ENCODE measurements around the gene ARID1B. TPM values are rescaled to one million over a fixed set of nuclear protein-coding genes. Genes with fewer than 3 reads are reported as not detected.
A peak's percentile ranks its signal among the peaks of the same experiment; 100 is the strongest.

ARID1B gene
- total RNA-seq, 1 donor from 2014 or later: 67.5 TPM

DNA sequence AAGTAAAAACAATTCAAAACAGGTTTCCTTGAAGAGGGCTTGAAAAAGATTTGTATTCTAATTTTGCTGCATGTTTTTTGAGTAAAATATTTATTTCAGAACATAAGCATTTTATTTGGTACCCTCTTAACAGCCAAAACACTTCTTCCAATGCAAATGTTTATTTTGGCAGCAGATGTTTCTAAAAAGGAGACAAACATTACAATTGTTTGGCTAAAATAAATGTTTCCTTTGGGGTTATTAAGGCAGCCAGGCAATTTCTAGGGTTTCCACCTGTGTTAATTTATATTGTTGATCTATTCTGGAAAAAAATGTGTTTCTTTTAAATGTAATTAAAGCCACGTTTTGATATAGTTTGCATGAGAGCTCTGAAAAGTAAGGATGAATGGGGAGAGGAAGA lies 56.6 kb downstream of the ARID1B start:
- H3K4me3 Mint-ChIP-seq: no peak overlapping the region
- no peak for DNase-seq
- H3K9me3 Mint-ChIP-seq: no peaks in the 10 kb centered on the region
- no peaks in the 10 kb centered on the region for H3K27me3 Mint-ChIP-seq
- H3K36me3 Mint-ChIP-seq (ENCODE audit: low read depth): peaks cover 20% of the 10 kb centered on the region
- intact Hi-C loops (cut with micrococcal nuclease): no loop called here
- H3K4me1 Mint-ChIP-seq: peaks cover 9% of the 10 kb centered on the region
- no peak overlapping the region for H3K27ac Mint-ChIP-seq

DNA sequence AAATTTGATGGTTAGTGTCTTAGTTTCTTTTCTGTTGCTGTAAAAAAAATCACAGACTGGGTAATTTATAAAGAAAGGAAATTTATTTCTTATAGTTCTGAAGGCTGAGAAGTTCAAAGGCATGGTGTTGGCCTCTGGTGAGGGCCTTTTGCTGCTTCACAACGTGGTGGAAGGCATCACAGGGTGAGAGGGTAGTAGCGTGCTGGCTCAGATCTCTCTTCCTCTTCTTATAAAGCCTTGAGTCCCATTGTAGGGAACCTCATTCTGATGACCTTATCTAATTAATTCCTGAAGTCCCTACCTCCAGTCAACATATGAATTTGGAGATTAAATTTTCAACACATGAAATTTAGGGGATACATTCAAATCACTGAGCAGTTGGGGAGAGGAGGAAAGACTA lies 62.0 kb downstream of the ARID1B start:
- no peak overlapping the region for H3K27ac Mint-ChIP-seq
- peaks cover 17% of the 10 kb centered on the region for H3K4me1 Mint-ChIP-seq
- no peaks in the 10 kb centered on the region for H3K9me3 Mint-ChIP-seq
- intact Hi-C loops (cut with micrococcal nuclease): no loop called here
- H3K36me3 Mint-ChIP-seq (ENCODE audit: low read depth): peaks cover 6% of the 10 kb centered on the region
- no peak overlapping the region for H3K4me3 Mint-ChIP-seq
- no peaks in the 10 kb centered on the region for H3K27me3 Mint-ChIP-seq
- no peak for DNase-seq

DNA sequence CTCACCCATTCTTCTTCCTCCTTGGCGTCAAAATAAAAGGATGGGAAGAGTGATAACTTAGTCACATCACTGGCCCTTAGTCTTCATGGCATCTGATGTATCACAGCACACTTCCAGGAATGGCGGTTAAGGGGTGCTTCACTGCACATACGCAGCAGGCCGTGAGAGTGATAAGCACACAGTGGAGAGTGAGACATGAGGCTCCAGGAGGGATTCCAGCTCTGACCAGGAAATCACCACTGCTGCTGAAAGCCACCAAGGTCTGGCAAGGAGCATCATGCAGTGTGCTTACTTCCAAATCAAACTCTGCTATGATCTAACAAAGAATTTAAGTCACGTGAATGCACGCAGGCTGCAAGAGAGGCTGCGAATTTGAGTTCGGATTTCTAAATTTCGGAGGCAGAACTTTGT lies 62.4 kb downstream of the ARID1B start:
- DNase-seq: no peak
- Mint-ChIP-seq H3K4me3 (no peak overlapping the region), H3K27ac (no peak overlapping the region), H3K27me3 (no peaks in the 10 kb centered on the region), H3K4me1 (peaks cover 17% of the 10 kb centered on the region), H3K36me3 (ENCODE audit: low read depth) (peaks cover 6% of the 10 kb centered on the region), H3K9me3 (no peaks in the 10 kb centered on the region)
- intact Hi-C loops (cut with micrococcal nuclease): no loop called here

- Mint-ChIP-seq H3K4me1 (peaks cover 19% of the 10 kb centered on the region), H3K27ac (no peak overlapping the region), H3K4me3 (no peak overlapping the region), H3K36me3 (ENCODE audit: low read depth) (peaks cover 6% of the 10 kb centered on the region), H3K27me3 (no peaks in the 10 kb centered on the region), H3K9me3 (no peaks in the 10 kb centered on the region)
- no peak for DNase-seq
- intact Hi-C loops (cut with micrococcal nuclease): no loop called here
Observed at GRCh38 chr6:156840136-156840535, 63.0 kb downstream of the ARID1B start.

- Mint-ChIP-seq H3K4me3 (no peak overlapping the region), H3K36me3 (ENCODE audit: low read depth) (peaks cover 6% of the 10 kb centered on the region), H3K9me3 (no peaks in the 10 kb centered on the region), H3K4me1 (peaks cover 24% of the 10 kb centered on the region), H3K27ac (no peak overlapping the region), H3K27me3 (no peaks in the 10 kb centered on the region)
- intact Hi-C loops (cut with micrococcal nuclease): no loop called here
- DNase-seq: no peak
Observed at GRCh38 chr6:156840606-156841005, 63.4 kb downstream of the ARID1B start.

DNA sequence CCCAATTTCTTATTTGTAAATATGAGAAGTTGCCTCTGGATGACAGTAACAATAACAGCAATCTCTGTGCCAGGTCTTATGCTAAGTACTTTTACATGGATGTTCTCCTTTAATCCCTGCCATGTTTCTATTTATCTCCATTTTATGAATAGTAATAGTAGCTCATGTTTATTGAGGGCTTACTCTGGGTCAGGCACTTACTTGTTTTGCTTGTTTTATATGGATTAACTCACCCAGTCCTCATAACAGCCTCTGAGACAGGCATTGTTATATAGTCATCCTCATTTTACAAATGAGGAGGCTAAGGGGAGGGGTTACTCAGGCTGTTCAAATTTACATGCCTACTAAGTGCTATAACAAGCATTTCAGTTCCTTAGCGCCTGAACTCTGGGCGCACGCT lies 64.3 kb downstream of the ARID1B start:
- intact Hi-C loops (cut with micrococcal nuclease): no loop called here
- no peak overlapping the region for H3K4me3 Mint-ChIP-seq
- no peak overlapping the region for H3K27ac Mint-ChIP-seq
- H3K36me3 Mint-ChIP-seq (ENCODE audit: low read depth): no peaks in the 10 kb centered on the region
- H3K27me3 Mint-ChIP-seq: no peaks in the 10 kb centered on the region
- no peak for DNase-seq
- H3K9me3 Mint-ChIP-seq: no peaks in the 10 kb centered on the region
- peaks cover 27% of the 10 kb centered on the region for H3K4me1 Mint-ChIP-seq

GRCh38 chr6:156842598-156843250 lies 65.5 kb downstream of the ARID1B start:
- no peaks in the 10 kb centered on the region for H3K27me3 Mint-ChIP-seq
- H3K9me3 Mint-ChIP-seq: no peaks in the 10 kb centered on the region
- no peak for DNase-seq
- peaks cover 3% of the 10 kb centered on the region for H3K36me3 Mint-ChIP-seq (ENCODE audit: low read depth)
- H3K4me3 Mint-ChIP-seq: no peak overlapping the region
- no peak overlapping the region for H3K27ac Mint-ChIP-seq
- peaks cover 32% of the 10 kb centered on the region for H3K4me1 Mint-ChIP-seq
- intact Hi-C loops (cut with micrococcal nuclease): no loop called here

DNA sequence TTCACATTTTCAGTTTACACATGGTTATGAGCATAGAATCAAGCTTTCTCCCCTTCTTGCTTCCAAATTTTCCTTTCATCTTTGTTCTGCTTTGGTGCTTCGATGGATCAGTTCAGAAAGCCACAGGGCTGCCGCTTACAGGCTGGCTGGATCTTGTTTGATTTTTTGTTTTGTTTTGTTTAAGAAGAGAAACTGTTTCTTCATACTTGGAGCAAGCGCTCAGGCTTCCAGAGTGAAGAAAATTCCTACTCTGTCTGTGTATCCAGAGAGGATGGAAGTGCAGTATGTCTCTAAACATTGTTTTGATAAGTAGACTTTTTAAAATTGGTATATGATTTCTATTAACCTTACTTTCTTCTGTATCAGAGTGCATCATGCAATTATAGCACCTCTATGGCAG lies 66.9 kb downstream of the ARID1B start:
- H3K27ac Mint-ChIP-seq: no peak overlapping the region
- H3K9me3 Mint-ChIP-seq: no peaks in the 10 kb centered on the region
- no peak overlapping the region for H3K4me3 Mint-ChIP-seq
- no peak for DNase-seq
- peaks cover 3% of the 10 kb centered on the region for H3K36me3 Mint-ChIP-seq (ENCODE audit: low read depth)
- intact Hi-C loops (cut with micrococcal nuclease): no loop called here
- no peaks in the 10 kb centered on the region for H3K27me3 Mint-ChIP-seq
- peaks cover 35% of the 10 kb centered on the region for H3K4me1 Mint-ChIP-seq

GRCh38 chr6:156845454-156846155 lies 68.4 kb downstream of the ARID1B start:
- peaks cover 31% of the 10 kb centered on the region for H3K4me1 Mint-ChIP-seq
- H3K4me3 Mint-ChIP-seq: peak overlapping the region; percentile 43
- peaks cover 3% of the 10 kb centered on the region for H3K36me3 Mint-ChIP-seq (ENCODE audit: low read depth)
- peak overlapping the region; percentile 67 for H3K27ac Mint-ChIP-seq
- H3K9me3 Mint-ChIP-seq: no peaks in the 10 kb centered on the region
- DNase-seq: no peak
- intact Hi-C loops (cut with micrococcal nuclease): no loop called here
- no peaks in the 10 kb centered on the region for H3K27me3 Mint-ChIP-seq

DNA sequence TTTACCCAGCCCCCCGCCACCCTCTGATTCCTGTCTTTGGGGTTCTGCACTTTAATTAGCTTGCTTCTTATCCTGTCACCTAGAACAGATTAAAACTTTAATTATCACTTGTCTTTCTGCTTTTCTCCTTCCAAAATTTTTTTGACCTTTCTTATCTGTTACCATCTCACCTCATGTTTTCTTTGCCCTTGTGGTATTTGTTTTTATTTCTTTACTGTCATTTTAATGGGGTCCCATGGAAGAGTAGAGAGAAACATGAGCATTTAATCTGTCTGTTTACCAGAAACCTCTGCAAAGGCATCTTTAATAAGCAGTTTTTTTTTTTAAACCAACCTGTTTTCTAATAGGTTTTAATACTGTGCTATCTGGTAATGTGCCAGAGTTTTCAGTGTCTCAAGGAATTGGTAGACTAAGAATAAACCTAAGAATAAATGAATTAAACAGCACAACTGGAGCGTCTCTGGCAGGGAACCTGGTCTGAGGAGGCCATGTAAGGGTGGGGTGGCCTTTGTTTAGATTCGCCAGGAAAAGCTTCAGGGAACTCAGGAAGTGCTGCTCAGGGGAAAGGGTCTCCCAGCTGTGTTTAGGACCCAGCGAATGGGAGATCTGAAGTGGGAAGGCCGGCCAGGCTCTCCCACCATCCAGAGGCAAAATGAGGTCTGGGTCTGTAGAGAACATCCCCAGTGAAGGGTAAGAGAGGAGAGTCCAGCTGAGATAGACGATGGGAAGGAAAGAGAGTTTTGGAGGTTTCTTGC lies 69.8 kb downstream of the ARID1B start:
- no peak for DNase-seq
- Mint-ChIP-seq H3K36me3 (ENCODE audit: low read depth) (peaks cover 3% of the 10 kb centered on the region), H3K4me1 (peaks cover 27% of the 10 kb centered on the region), H3K27ac (peak overlapping the region; percentile 12), H3K27me3 (no peaks in the 10 kb centered on the region), H3K9me3 (no peaks in the 10 kb centered on the region), H3K4me3 (no peak overlapping the region)
- intact Hi-C loops (cut with micrococcal nuclease): no loop called here

DNA sequence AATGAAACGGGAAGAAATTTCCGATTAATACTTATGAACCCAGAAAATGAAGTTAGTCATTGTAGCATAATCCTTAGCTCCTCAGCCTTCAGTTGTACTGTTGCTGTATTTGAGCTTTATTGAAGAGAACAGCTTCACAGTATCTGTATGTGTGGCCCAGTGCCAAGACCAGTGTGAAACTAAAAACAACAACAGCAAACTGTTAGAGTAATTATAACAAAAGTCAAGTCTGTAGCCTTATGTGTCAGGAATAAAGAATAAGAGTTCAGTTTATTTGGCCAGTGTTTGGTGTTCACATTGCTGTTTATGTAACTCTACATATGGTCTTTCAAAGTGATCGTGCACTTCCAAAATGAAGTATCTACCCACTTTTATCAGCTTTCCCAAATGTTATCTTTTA lies 70.9 kb downstream of the ARID1B start:
- H3K27ac Mint-ChIP-seq: no peak overlapping the region
- H3K4me1 Mint-ChIP-seq: peaks cover 25% of the 10 kb centered on the region
- no peak for DNase-seq
- H3K9me3 Mint-ChIP-seq: no peaks in the 10 kb centered on the region
- no peak overlapping the region for H3K4me3 Mint-ChIP-seq
- peaks cover 3% of the 10 kb centered on the region for H3K36me3 Mint-ChIP-seq (ENCODE audit: low read depth)
- intact Hi-C loops (cut with micrococcal nuclease): no loop called here
- H3K27me3 Mint-ChIP-seq: no peaks in the 10 kb centered on the region

- H3K27ac Mint-ChIP-seq: no peak overlapping the region
- peaks cover 29% of the 10 kb centered on the region for H3K4me1 Mint-ChIP-seq
- intact Hi-C loops (cut with micrococcal nuclease): no loop called here
- H3K4me3 Mint-ChIP-seq: no peak overlapping the region
- no peaks in the 10 kb centered on the region for H3K9me3 Mint-ChIP-seq
- DNase-seq: no peak
- H3K27me3 Mint-ChIP-seq: no peaks in the 10 kb centered on the region
- peaks cover 3% of the 10 kb centered on the region for H3K36me3 Mint-ChIP-seq (ENCODE audit: low read depth)
Observed at GRCh38 chr6:156848533-156848932, 71.4 kb downstream of the ARID1B start.

- no peak overlapping the region for H3K27ac Mint-ChIP-seq
- H3K36me3 Mint-ChIP-seq (ENCODE audit: low read depth): peaks cover 4% of the 10 kb centered on the region
- intact Hi-C loops (cut with micrococcal nuclease): loop anchor here (10.0 kb wide), 1 partner anchor 595 kb away; no protein-coding TSS in a partner anchor
- H3K4me3 Mint-ChIP-seq: no peak overlapping the region
- H3K4me1 Mint-ChIP-seq: peaks cover 32% of the 10 kb centered on the region
- H3K9me3 Mint-ChIP-seq: no peaks in the 10 kb centered on the region
- no peaks in the 10 kb centered on the region for H3K27me3 Mint-ChIP-seq
- no peak for DNase-seq
Observed at GRCh38 chr6:156849806-156850205, 72.6 kb downstream of the ARID1B start.

DNA sequence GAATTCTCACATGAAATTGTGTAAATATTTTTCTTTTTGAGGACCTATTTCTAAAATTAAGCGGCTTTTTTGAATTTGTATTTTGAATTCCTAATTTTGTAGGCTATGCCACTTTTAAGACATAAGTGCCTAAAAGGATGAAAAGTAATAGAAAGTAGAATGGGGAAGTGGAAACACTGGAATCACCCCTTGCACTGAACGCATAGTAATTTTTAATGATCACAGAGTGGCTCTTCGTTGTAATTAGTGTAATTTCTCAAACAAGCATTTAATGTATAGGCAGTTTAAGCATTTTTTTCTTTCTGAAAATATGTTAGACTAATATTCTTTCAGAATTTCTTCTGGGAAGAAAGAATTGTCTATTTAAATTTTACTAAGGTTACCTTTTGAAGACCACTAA lies 73.2 kb downstream of the ARID1B start:
- no peaks in the 10 kb centered on the region for H3K9me3 Mint-ChIP-seq
- H3K4me1 Mint-ChIP-seq: peaks cover 28% of the 10 kb centered on the region
- H3K36me3 Mint-ChIP-seq (ENCODE audit: low read depth): peaks cover 4% of the 10 kb centered on the region
- no peak for DNase-seq
- H3K27me3 Mint-ChIP-seq: no peaks in the 10 kb centered on the region
- H3K27ac Mint-ChIP-seq: no peak overlapping the region
- intact Hi-C loops (cut with micrococcal nuclease): loop anchor here (10.0 kb wide), 1 partner anchor 596 kb away; no protein-coding TSS in a partner anchor
- H3K4me3 Mint-ChIP-seq: no peak overlapping the region
